T-helper 1 cell treated with Interleukin-12 subunit alpha and Interleukin-12 subunit beta and Interleukin-4 antibody, amounts not matched to agents 30 ng/mL and 1 ng/mL, for 36 hours (primary cell): ENCODE results near the gene ADSS2. TPM values are rescaled to one million over a fixed set of nuclear protein-coding genes. Genes with fewer than 3 reads are reported as not detected.
"Not testable (repeated sequence)": the region's sequence is repeated elsewhere in the genome, so short reads cannot be mapped to it uniquely, and the experiment has no call there.

ENCODE experiments used
- intact Hi-C: fragments of 100-400 bp; cut with micrococcal nuclease; formaldehyde crosslinking; loops from one replicate; pipeline ENCODE4 v1.15.1; 2024
- total RNA-seq: library from RNA; stranded (reverse); gene quantifications from 2 replicates; pipeline ENCODE4 v1.2.3, GENCODE V29; 2022

The ADSS2 gene
- total RNA-seq, result 55.5 and 58.4 TPM in 2 replicates

- intact Hi-C loops, result loop anchor here (2.0 to 5.0 kb wide), 6 partner anchors 149 to 1349 kb away; no protein-coding TSS in a partner anchor
Observed at GRCh38 chr1:244451539-244451950, at the start of gene ADSS2. Gene ADSS2 (minus strand): TSS chr1:244451909. CDS start chr1:244451817, 92 bp downstream.

GRCh38 chr1:244500515-244500914 is 48.8 kb upstream of the ADSS2 start:
- intact Hi-C loops, result not testable (repeated sequence)

DNA sequence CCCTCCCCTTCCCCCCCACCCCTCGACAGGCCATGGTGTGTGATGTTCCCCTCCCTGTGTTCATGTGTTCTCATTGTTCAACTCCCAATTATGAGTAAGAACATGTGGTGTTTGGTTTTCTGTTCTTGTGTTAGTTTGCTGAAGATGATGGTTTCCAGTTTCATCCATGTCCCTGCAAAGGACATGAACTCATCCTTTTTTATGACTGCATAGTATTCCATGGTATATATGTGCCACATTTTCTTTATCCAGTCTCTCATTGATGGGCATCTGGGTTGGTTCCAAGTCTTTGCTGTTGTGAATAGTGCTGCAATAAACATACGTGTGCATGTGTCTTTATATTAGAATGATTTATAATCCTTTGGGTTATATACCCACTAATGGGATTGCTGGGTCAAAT is 47.8 kb upstream of the ADSS2 start:
- intact Hi-C loops, result not testable (repeated sequence)

DNA sequence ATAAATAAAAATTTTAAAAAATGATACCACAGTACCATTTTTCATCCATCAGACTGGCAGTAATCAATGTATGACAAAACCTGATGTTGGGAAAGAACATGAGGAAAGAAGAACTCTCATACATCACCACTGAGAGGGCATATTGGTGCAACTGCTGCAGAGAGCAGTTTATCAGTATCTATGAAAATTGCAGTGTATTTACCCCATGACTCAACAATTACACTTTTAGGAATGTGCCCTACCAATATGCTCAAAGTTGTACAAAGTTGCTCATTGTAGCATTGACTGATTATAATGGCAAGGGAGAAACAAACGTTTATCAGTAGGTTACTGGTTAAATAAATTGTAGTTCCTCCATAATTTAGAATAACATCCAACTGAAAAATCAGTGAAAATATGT is 46.1 kb upstream of the ADSS2 start:
- intact Hi-C loops, result no loop called here

GRCh38 chr1:244496186-244496585 is 44.5 kb upstream of the ADSS2 start:
- intact Hi-C loops, result no loop called here

DNA sequence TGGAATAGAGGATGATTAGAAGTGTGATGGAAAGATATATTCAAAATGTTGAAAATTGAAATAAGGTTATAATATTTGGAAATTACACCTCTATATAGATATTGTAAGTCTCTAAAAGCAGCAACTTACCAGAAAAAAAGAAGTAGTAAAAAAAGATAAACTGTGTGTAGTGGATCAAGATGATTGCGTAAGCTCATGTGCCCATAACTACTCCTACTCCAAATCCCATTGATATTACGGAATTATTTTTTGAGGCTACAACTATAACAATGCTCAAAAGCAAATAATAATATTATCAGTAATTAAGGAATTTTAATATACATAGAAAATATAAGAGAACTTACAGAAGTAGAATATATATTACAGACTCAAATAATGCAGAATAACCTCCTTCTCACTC is 42.9 kb upstream of the ADSS2 start:
- intact Hi-C loops, result no loop called here

DNA sequence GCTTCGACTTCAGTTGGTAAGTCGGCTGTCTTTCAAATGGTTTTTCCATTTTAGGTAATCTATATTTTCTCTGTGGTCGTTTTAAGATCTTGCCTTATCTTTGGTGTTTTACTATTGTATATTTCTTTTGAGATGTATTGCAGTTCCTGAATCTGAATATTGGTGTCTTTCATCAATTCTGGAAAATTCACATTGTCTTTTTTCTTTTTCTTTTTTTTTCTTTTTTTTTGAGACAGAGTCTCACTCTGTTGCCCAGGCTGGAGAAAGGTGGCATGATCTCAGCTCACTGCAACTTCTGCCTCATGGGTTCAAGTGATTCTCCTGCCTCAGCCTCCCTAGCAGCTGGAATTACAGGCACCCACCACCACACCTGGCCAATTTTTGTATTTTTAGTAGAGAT is 33.3 kb upstream of the ADSS2 start:
- intact Hi-C loops, result not testable (repeated sequence)

- intact Hi-C loops, result no loop called here
Observed at GRCh38 chr1:244473059-244473605, 21.4 kb upstream of the ADSS2 start.

DNA sequence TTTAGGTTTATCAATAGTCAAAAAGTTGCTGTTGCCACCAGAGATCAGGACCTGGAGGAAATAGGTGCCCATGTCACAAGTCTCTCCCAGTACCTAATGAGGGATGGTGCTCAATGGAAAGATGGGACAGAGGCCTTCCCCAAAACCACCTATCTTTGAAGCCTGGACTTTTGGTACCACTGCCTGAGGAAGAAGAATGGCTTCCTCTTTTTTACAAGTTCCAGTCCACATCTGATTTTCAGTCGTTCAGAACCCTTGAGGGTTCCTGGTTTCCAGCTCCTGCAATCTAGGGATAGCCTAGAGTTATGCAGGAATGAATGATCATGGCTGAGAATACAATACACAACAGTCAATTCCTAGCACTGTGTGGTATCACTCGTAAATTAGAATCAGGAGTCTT is 15.0 kb upstream of the ADSS2 start:
- intact Hi-C loops, result no loop called here

- intact Hi-C loops, result loop anchor here (1.0 to 5.0 kb wide), 7 partner anchors 9 to 611 kb away; partner anchors contain the start of genes AKT3 and HNRNPU
Observed at GRCh38 chr1:244461245-244462071, 9.7 kb upstream of the ADSS2 start, which contains the start of gene CATSPERE. Gene CATSPERE (plus strand): TSS chr1:244461273. CDS start chr1:244461430, 157 bp downstream.

DNA sequence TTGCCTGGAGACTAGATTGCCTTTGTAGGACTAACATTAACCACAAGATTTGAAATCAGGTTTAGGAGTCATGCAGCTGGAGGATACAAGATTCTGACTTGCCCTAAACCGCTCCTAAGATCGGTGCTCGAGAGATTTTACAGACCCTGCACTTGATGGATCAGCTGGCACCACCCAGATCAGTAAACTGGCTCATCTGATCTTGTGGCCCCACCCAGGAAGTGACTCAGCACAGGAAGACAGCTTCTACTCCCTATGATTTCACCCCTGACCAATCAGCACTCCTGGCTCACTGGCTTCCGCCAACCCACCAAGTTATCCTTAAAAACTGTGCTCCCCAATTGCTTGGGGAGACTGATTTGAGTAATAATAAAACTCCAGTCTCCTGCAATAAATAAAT is 8.5 kb upstream of the ADSS2 start:
- intact Hi-C loops, result loop anchor here (2.0 to 5.0 kb wide), 3 partner anchors 511 to 609 kb away; partner anchors contain the start of gene AKT3

GRCh38 chr1:244458781-244459180 is 7.1 kb upstream of the ADSS2 start:
- intact Hi-C loops, result no loop called here

DNA sequence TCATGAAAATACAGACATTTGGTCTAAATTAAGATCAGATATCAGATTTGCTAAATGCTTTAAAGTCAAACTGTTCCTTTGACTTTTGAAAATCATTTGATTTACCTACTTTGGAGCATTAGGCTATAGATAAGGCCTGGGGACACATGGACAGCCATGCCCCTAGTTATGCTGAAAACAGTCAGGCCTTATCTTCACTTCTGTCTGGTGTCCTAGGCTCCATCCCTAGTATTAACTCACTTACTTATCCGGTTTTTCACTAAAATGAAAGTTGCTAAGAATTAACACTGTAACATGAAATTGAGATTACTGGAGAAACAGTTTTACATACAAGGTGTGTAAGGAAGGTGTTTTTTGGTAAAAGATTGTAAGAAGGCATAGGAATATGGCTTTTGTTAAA is 4.9 kb upstream of the ADSS2 start:
- intact Hi-C loops, result no loop called here

GRCh38 chr1:244454412-244454811 is 2.7 kb upstream of the ADSS2 start:
- intact Hi-C loops, result loop anchor here (5.0 kb wide), 5 partner anchors 382 to 1352 kb away; no protein-coding TSS in a partner anchor

GRCh38 chr1:244451951-244452795 is 464 bp upstream of the ADSS2 start:
- intact Hi-C loops, result loop anchor here (1.0 to 5.0 kb wide), 15 partner anchors 9 to 1350 kb away; partner anchors contain the start of genes AKT3, CATSPERE, CEP170 and COX20

GRCh38 chr1:244450597-244451538 is 841 bp downstream of the ADSS2 start:
- intact Hi-C loops, result loop anchor here (1.0 to 5.0 kb wide), 7 partner anchors 150 to 1349 kb away; no protein-coding TSS in a partner anchor

- intact Hi-C loops, result loop anchor here (1.0 to 5.0 kb wide), 7 partner anchors 151 to 1348 kb away; no protein-coding TSS in a partner anchor
Observed at GRCh38 chr1:244449936-244450508, 1.7 kb downstream of the ADSS2 start.

DNA sequence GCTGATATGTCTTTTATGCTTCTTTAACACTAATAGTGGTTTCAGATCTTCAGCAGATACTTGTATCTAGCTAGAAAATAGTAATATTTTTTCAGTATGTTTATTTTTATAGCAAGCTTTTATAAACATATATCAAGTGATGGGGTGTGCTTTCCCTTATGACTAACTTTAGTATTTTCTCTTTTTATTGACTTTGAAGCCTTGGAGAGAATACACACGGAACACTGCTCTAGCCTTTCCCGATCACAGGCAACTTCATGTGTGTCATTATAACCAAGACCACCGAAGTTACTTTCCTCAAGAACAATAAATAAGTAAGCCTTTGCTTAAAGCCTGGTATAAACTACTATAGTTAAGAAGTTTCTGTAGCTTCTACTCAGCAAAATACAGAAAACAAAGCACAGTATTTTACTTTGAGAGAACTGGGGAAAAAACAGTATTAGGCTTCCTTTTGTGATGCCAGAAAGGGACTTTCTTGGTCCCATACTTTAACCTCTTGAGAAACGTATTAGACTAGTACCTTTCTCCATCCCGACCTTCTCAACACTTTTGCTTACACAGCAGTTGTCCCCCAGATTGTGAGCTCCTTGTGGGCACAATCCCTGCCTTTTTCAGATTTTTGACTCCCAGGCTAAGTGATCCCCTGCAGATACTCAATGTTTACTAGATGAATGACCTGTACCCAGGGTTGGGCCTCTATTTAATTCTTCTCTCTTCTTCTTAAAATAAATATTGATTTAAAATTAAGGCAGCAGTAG is 3.3 kb downstream of the ADSS2 start:
- intact Hi-C loops, result no loop called here

DNA sequence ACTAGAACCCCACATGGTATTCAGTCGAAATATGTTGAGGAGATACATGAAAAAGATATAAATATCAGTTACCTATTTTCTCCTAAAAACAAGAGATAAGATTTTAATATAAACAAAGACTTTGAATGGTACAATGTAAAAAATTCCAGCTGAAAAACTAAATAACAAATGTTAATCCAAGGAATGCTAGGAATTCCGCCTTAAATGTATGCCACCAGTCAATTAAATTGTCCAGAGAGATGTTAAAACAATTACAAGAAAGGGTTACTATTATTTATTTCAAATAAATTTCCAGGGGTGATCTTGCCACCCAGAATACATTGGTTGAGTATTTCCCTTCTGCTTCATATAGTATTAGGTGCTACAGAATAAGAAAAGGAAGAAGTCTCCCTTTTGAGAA is 4.2 kb downstream of the ADSS2 start:
- intact Hi-C loops, result no loop called here
